ENCODE measurements around the gene MAP3K4. TPM values are rescaled to one million over a fixed set of nuclear protein-coding genes. Genes with fewer than 3 reads are reported as not detected.
A peak's percentile ranks its signal among the peaks of the same experiment; 100 is the strongest.

Gene MAP3K4
- total and polyA plus RNA-seq, 2 of the 8 experiments (the other 6 are each of a cell fraction or from before 2014, with no cell fraction given): 16.6 to 51.6 TPM

GRCh38 chr6:161068321-161068741 is 76.8 kb downstream of the MAP3K4 start:
- POLR2A ChIA-PET (ENCODE audit: partially characterized antibody): no interaction called here
- H3K79me1 ChIP-seq (ENCODE audit: low read depth, low read length): peaks cover 8% of the 10 kb centered on the region
- no peaks in the 10 kb centered on the region for H3K23me2 ChIP-seq (ENCODE audit: low read depth, low read length)
- no peak overlapping the region for H3K56ac ChIP-seq (replicated peaks; ENCODE audit: insufficient read length, low read depth, low read length)
- no peak overlapping the region for H4K5ac ChIP-seq (ENCODE audit: insufficient read length, low read depth, low read length)
- H3K4ac ChIP-seq (replicated peaks; ENCODE audit: insufficient read length, low read depth, low read length): no peak overlapping the region
- H3K36me3 ChIP-seq (ENCODE audit: control insufficient read depth in 2 of 4, insufficient read depth in 4 of 4, low read length in 3 of 4): peaks cover 0 to 5% (median 0%) of the 10 kb centered on the region in 4 experiments; a peak in 4 of 8 replicates
- 88% methylated on average over 3 of the region's 3 CpGs; no CpG with 5 or more reads in 1 of the 2 experiments for WGBS, 2 experiments (ENCODE audit: extremely low coverage in 1 of 2, insufficient coverage in 1 of 2, insufficient read length in 1 of 2, insufficient replicate concordance in 2 of 2, low coverage in 1 of 2, low lambda C conversion rate in 2 of 2, missing lambda C conversion rate in 1 of 2)
- no peaks in the 10 kb centered on the region; a peak in 1 of 7 replicates for H3K4me1 ChIP-seq (replicated peaks in 1 of 4; ENCODE audit: control insufficient read depth in 3 of 4, insufficient read depth in 4 of 4, low read length in 3 of 4)
- no peak overlapping the region for H2BK15ac ChIP-seq (ENCODE audit: low read length)
- no peak overlapping the region for H4K91ac ChIP-seq (replicated peaks; ENCODE audit: insufficient read length, low read length)
- H3K9me3 ChIP-seq (ENCODE audit: insufficient read depth in 2 of 2, low read depth in 1 of 2, low read length in 1 of 2): no peaks in the 10 kb centered on the region
- no peaks in the 10 kb centered on the region; a peak in 1 of 7 replicates for H3K27me3 ChIP-seq (replicated peaks in 1 of 4; ENCODE audit: control insufficient read depth in 3 of 4, extremely low read depth in 1 of 4, insufficient read depth in 3 of 4, low read length in 3 of 4)
- no peak overlapping the region for H2AK5ac ChIP-seq (ENCODE audit: low read depth, low read length)
- no peak overlapping the region for H3K4me3 ChIP-seq (ENCODE audit: extremely low read depth in 1 of 4, insufficient read depth in 2 of 4, low read depth in 3 of 4, low read length in 4 of 4)
- H3K27ac ChIP-seq (ENCODE audit: low read depth, low read length): no peak overlapping the region
- CTCF ChIA-PET (ENCODE audit: partially characterized antibody): no interaction called here
- no peak overlapping the region for H2BK12ac ChIP-seq (ENCODE audit: low read depth, low read length)
- no peak overlapping the region for H2AFZ ChIP-seq (ENCODE audit: low read length)
- H3K18ac ChIP-seq (ENCODE audit: extremely low read depth, low read length): no peak overlapping the region
- peaks cover 0 to 2% of the 10 kb centered on the region in 2 experiments for H4K20me1 ChIP-seq (replicated peaks in 1 of 2; ENCODE audit: control insufficient read depth in 1 of 2, insufficient read depth in 2 of 2, low read length in 2 of 2)
- H2BK5ac ChIP-seq (ENCODE audit: low read depth, low read length): no peak overlapping the region
- H2BK20ac ChIP-seq (ENCODE audit: low read length): no peak overlapping the region
- TF ChIP-seq ATF3 (IDR thresholded peaks at IDR 0.05; ENCODE audit: insufficient read depth, low read depth, low read length): no peak
- TF ChIP-seq CEBPB (IDR thresholded peaks at IDR 0.05; ENCODE audit: low read depth, low read length): no peak
- TF ChIP-seq EGR1 (IDR thresholded peaks at IDR 0.05; ENCODE audit: borderline replicate concordance, low read depth, low read length): no peak
- no peak for TF ChIP-seq ATF2 (IDR thresholded peaks at IDR 0.05; ENCODE audit: low read length)
- TF ChIP-seq CTCF (IDR thresholded peaks at IDR 0.05; ENCODE audit: control extremely low read depth in 1 of 3, insufficient read depth in 1 of 3, low read depth in 1 of 3, low read length in 3 of 3): no peak
- no peak for TF ChIP-seq MAFK (IDR thresholded peaks at IDR 0.05; ENCODE audit: low read depth, low read length)
- TF ChIP-seq EP300 (IDR thresholded peaks at IDR 0.05; ENCODE audit: borderline replicate concordance in 1 of 2, low read depth in 2 of 2, low read length in 2 of 2): no peak
- DNase-seq (ENCODE audit: low read depth in 1 of 2, low spot score in 2 of 2) (no peak), FAIRE-seq (no peak)
- no peak overlapping the region for H3K14ac ChIP-seq (ENCODE audit: insufficient read length)
- no peak overlapping the region for H3K9ac ChIP-seq (replicated peaks in 1 of 4; ENCODE audit: extremely low read depth in 1 of 4, low read depth in 3 of 4, low read length in 3 of 4)
- peak overlapping the region; percentile 54 for H3K23ac ChIP-seq (ENCODE audit: insufficient read length)
- H4K8ac ChIP-seq (ENCODE audit: extremely low read depth, insufficient read depth, low read length): no peak overlapping the region
- H3K79me2 ChIP-seq (ENCODE audit: control insufficient read depth in 1 of 2, insufficient read depth in 2 of 2, low read length in 2 of 2): peaks cover 0 to 7% of the 10 kb centered on the region in 2 experiments; a peak in 1 of 4 replicates
- H2BK120ac ChIP-seq (replicated peaks; ENCODE audit: low read depth, low read length): no peak overlapping the region
- no peak overlapping the region for H3K4me2 ChIP-seq (ENCODE audit: insufficient read depth in 1 of 2, low read depth in 2 of 2, low read length in 2 of 2)
